Stimulated activated CD8-positive, alpha-beta memory T cell treated with anti-CD3 and anti-CD28 coated beads, Interleukin-4, amount 100 ng/mL, for 4 hours (primary cell): Measurements from ENCODE around the gene PIEZO1.
A peak's percentile ranks its signal among the peaks of the same experiment; 100 is the strongest.

Experiments
- DNase-seq, 2 donors: peaks; one replicate each; pipeline ENCODE4 v3.0.0-alpha.2; 2020; ENCODE audit warnings: low read depth in 2 of 2, low spot score in 1 of 2

The PIEZO1 gene

DNA sequence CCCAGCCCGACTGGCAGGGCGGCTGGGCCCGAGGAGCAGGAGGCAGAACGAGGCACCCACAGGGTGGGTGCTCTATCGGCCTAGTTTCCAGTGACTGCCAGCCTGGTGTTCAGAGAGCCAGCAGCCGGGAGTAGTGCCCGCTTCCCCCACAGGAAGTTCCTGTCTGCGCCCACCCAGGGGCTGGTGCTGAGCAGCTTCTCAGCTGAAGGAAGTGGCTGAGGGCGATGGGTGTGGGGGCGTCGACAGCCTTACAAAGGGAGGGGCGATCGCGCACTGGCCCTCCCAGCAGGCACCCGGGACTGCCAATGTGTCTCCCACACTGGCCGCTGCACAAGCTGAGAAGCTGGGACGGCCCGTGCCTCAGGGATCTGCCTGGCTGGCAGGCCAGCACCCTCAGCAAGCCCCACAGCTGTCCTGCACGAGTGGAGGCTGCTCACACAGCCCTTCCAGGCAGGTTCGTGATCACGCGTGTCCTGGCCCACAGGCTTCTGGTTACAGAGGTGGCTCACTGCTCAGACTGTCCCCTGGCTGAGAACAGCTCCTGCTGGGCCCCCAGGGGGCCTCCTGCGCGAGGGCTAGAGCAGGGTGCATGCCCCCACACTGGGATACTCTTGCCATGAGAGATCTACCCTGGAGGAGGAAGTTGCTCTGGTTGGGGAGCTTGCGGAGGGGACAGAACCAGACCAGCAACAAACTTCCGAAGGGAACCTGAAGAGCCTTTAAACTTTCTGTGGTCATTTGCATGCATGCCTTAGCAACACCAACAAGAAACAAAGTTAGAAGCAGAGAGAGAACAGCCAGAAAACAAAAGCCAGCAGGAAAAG, 81.3 kb downstream of the PIEZO1 start:
- peak in 1 of 2 donors; percentile 69 for DNase-seq

GRCh38 chr16:88702371-88703210, 82.4 kb downstream of the PIEZO1 start:
- no peak for DNase-seq

GRCh38 chr16:88701581-88702370, 83.2 kb downstream of the PIEZO1 start:
- DNase-seq: no peak

GRCh38 chr16:88700636-88701482, 84.2 kb downstream of the PIEZO1 start:
- peak; percentile 86 to 97 for DNase-seq

DNA sequence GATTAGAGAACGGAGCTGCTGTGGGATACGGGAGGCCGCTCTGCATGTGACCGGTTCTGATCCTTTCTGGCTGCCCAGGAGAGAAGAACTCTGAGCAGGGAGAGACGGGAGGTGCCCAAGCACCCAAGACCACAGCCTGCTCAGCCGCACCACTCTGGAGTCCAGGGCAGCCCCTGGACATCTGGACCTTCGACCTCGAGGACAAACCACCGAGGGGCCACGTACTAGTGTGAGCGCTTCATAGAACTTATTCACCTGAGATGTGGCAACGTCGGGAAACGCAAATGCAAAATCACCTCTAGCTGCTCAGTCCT, 84.7 kb downstream of the PIEZO1 start:
- DNase-seq: no peak

DNA sequence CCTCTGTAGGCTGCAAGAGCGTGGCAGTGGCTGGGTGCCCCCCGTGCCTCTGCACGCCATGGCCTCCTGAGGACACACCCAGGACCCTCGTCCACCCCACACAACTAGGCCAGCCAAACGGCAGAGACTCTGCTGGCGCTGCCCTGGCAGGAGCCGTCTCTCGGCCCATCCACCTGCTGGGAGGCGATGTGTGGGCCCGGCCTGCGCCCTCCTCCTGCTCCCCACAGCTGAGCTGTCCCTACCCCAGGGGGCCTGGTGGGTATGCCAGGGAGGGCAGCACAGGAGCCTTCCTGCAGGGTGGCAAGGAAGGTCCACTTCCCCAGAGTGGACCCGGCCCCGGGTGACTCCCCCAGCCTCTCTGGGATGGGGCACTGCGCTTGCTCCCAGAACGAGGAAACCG, 85.8 kb downstream of the PIEZO1 start:
- DNase-seq: no peak

DNA sequence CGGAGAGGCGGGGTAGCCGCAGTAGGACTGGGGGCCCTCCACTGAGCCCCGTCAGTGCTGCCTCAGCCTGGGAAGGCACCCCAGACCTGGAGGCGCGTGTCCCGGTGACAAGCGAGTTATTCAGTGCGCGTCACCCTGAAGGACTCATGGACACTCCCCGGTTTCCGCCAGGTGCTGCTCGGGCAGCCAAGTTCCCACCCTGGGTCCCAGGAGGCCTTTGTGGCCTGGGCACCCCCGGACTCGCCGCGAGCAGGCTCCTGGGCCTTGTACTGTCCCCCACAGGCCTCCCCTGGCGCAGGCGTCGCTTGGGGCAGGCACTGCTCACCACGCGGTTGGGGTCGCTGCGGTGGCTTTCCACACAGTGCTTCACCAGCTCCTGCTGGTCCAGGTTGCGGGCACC, 86.4 kb downstream of the PIEZO1 start:
- no peak for DNase-seq

GRCh38 chr16:88697831-88698615, 87.0 kb downstream of the PIEZO1 start:
- no peak for DNase-seq

DNA sequence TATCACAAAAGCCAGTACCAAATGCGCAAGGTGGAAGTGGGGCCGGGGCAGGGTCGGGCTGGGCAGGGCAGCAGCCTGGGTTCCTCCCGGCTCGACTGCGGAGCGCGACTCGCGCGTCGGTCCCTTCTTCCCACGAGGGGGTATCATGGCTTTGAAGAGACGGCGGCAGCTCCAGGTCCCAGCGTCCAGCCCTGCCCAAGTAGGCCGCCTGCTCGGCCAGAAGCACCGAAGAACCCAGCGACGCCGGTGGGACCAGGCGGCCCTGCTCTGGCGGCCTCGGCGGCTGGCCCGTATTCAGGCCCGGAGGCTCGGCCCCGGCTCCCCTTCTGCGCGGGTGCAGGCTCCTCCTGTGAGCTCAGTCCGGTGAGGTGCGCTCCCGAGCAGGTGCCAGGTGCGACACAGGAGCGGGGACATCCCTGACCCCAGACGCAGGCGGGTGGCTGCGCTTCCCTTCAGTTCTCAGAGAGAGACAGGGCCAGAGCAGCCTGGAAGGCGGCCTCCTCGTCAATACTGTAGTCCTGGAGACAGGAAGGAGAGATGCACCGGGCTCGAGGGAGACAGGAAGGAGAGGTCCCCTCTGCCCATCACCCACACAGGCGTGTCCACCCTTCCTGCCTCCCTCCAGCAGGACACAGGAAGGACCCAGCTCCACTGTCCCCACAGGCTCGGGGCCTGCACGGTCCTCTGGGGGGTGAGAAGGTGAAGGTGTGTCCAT, 87.7 kb downstream of the PIEZO1 start:
- no peak for DNase-seq

- no peak for DNase-seq
Observed at GRCh38 chr16:88696441-88696840, 88.6 kb downstream of the PIEZO1 start.

DNA sequence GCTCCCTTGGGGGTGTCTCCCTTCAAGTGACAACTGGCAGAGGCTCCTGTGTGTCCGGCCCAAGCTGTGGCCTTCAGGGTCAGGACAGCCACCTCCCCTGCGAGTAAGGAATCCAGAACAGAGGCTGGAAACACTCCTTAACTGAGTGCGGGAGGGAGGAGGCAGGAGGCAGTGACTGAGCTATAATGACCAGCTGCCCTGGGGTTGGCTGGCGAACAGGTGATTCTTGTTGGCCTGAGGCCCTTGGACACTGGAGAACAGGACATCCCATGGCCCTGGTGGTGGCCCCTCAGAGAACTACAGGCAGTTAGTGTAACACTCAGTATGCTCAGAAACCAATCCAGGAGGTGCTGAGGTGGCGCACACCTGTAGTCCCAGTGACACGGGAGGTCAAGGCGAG, 89.3 kb downstream of the PIEZO1 start:
- no peak for DNase-seq

DNA sequence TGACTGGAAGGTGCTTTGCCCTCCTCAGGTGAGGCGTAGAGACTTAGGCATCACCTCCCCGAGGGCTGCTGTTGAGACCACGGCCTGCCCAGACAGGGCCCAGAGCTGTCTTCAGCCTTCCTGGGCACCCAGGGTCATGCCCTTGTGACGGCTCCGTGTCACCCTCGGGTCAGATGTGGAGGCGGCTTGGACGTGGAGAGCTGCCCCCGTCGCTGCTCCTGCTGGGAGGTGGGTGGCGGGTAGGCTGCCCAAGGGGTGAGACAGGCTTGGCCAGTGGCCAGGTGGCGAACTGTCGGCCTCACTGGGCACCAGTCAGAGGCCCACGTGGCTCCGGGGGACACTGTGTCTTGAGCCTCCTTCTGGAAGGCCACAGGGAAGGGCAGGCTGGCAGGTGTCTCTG, 89.8 kb downstream of the PIEZO1 start:
- DNase-seq: no peak

DNA sequence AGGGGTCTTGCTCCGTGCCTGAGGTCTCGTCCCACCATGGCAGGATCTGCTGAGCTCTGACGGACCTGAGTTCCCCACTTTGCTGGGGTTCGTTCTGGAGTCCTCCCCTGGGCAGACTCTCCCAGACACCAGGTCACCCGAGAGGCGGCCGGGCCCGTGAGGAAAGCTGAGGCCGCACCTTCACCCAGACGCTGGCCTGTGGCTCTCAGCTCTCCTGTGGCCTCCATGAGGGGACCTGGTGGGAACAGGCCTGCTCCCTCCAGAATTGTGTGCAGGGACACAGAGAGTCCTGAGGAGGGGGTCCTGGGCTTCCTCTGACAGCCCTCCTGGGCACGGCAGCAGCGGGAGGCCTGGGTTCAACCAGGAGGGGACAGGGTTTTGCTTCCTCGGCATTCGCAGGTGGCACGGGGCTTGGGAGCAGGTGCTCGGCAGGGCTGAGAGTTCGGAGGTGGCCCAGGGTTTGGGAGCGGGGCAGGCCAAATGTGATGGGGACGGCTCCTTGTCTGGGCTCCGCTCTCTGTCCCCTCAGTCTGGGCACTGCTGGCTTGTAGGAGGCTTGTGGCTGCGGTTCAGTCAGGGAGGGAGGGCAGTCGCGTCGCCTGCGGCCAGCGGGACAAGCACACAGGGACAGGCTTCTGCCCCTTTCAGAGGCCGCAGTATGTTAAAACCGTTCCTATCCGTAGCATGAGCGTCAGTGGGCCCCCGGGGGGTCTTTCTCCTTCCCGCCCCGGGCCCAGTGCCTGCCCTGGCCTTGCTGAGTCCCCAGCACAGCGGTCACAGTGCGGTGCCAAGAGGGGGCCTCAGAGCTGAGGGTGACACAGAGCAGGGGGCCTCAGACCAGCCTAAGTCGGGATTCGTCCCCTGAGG, 90.6 kb downstream of the PIEZO1 start:
- DNase-seq: no peak

GRCh38 chr16:88693420-88694177, 91.4 kb downstream of the PIEZO1 start:
- DNase-seq: no peak

- no peak for DNase-seq
Observed at GRCh38 chr16:88692861-88693260, 92.2 kb downstream of the PIEZO1 start.

DNA sequence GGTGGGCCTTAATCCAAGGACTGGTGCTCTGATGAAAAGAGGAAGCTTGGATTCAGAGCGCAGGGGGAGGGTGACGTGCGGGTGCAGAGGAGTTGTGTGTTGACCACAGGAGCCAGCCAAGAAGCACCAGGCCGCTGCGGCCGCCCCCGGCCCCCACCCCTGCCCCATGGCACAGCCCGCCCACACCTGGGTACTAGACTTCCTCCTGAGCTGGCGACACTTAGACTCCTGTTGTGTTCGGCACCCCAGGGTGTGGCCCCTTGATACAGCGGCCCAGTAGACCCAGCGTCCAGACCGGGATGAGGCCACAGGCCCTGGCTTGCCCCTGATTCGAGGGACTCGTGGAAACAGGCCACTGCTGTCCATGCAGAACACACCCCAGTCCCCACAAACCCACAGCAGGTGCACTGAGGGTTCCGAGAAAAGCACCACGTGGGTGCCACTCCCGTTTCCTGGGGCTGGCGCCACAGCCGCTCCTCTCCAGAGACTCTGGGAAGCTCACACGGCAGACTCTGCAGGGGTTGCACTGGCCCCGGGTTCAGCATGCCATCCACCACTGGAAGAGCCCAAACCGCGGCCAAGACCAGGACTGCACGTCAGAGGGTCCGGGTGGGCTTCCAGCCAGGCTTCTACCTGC, 93.0 kb downstream of the PIEZO1 start:
- no peak for DNase-seq

GRCh38 chr16:88691129-88691813, 93.7 kb downstream of the PIEZO1 start:
- no peak for DNase-seq
